Progenitor cell of endocrine pancreas (in vitro differentiated cells): ENCODE measurements around the gene CRYZ. TPM values are rescaled to one million over a fixed set of nuclear protein-coding genes. Genes with fewer than 3 reads are reported as not detected.

Experiments used
- DNase-seq: peaks from one replicate; pipeline ENCODE4 v3.0.0; 2021; ENCODE audit warnings: low spot score; ENCODE audit not compliant: unreplicated experiment
- H3K27ac Mint-ChIP-seq: 2 replicates; pipeline ENCODE4 v1.8.0; 2021; ENCODE audit warnings: mild to moderate bottlenecking, moderate library complexity, mixed read lengths
- H3K27me3 Mint-ChIP-seq: 2 replicates; pipeline ENCODE4 v1.8.0; 2021; ENCODE audit warnings: mixed read lengths
- H3K36me3 Mint-ChIP-seq: 2 replicates; pipeline ENCODE4 v1.8.0; 2022; ENCODE audit warnings: mixed read lengths; ENCODE audit not compliant: insufficient read depth
- H3K4me1 Mint-ChIP-seq: 2 replicates; pipeline ENCODE4 v1.8.0; 2021; ENCODE audit warnings: low read depth, mixed read lengths
- H3K4me3 Mint-ChIP-seq: 2 replicates; pipeline ENCODE4 v1.8.0; 2021; ENCODE audit warnings: low read depth, mild to moderate bottlenecking, moderate library complexity, mixed read lengths
- H3K9me3 Mint-ChIP-seq: 2 replicates; pipeline ENCODE4 v1.8.0; 2021; ENCODE audit warnings: low read depth, mixed read lengths
- CTCF ChIP-seq: fragments of 200-600 bp; sonication (generic); IDR thresholded peaks from one replicate; pipeline ENCODE4 v1.5.0; 2021; ENCODE audit warnings: antibody characterized with exemption, mild to moderate bottlenecking; ENCODE audit not compliant: unreplicated experiment
- total RNA-seq: library from RNA; stranded (reverse); gene quantifications from 2 replicates; pipeline ENCODE4 v1.2.1, GENCODE V29; 2021

Gene CRYZ
- total RNA-seq, 1 donor from 2014 or later: 32.5 TPM

- peaks cover 4% of the 10 kb centered on the region for H3K4me1 Mint-ChIP-seq
- peaks cover 3% of the 10 kb centered on the region for H3K36me3 Mint-ChIP-seq
- H3K9me3 Mint-ChIP-seq: no peaks in the 10 kb centered on the region
- no peak overlapping the region for H3K27ac Mint-ChIP-seq
- TF ChIP-seq CTCF: no peak
- H3K27me3 Mint-ChIP-seq: no peaks in the 10 kb centered on the region
- no peak for DNase-seq
- no peak overlapping the region for H3K4me3 Mint-ChIP-seq
These were observed 17.7 kb downstream of the CRYZ start for GRCh38 chr1:74715236-74715502.

GRCh38 chr1:74714429-74715235 lies 18.2 kb downstream of the CRYZ start:
- H3K4me3 Mint-ChIP-seq: no peak overlapping the region
- no peak for TF ChIP-seq CTCF
- no peaks in the 10 kb centered on the region for H3K9me3 Mint-ChIP-seq
- H3K27ac Mint-ChIP-seq: peak overlapping the region; percentile 50
- no peak for DNase-seq
- H3K36me3 Mint-ChIP-seq: peaks cover 3% of the 10 kb centered on the region
- H3K27me3 Mint-ChIP-seq: no peaks in the 10 kb centered on the region
- peaks cover 4% of the 10 kb centered on the region for H3K4me1 Mint-ChIP-seq

GRCh38 chr1:74713849-74714248 lies 19.0 kb downstream of the CRYZ start:
- no peak overlapping the region for H3K4me3 Mint-ChIP-seq
- no peak overlapping the region for H3K27ac Mint-ChIP-seq
- no peaks in the 10 kb centered on the region for H3K9me3 Mint-ChIP-seq
- TF ChIP-seq CTCF: no peak
- H3K4me1 Mint-ChIP-seq: peaks cover 4% of the 10 kb centered on the region
- H3K27me3 Mint-ChIP-seq: no peaks in the 10 kb centered on the region
- DNase-seq: no peak
- H3K36me3 Mint-ChIP-seq: peaks cover 3% of the 10 kb centered on the region

GRCh38 chr1:74712881-74713280 lies 20.0 kb downstream of the CRYZ start:
- H3K36me3 Mint-ChIP-seq: peaks cover 3% of the 10 kb centered on the region
- H3K4me1 Mint-ChIP-seq: peaks cover 4% of the 10 kb centered on the region
- H3K27me3 Mint-ChIP-seq: no peaks in the 10 kb centered on the region
- H3K9me3 Mint-ChIP-seq: no peaks in the 10 kb centered on the region
- no peak for TF ChIP-seq CTCF
- DNase-seq: no peak
- peak overlapping the region; percentile 5 for H3K27ac Mint-ChIP-seq
- H3K4me3 Mint-ChIP-seq: no peak overlapping the region

GRCh38 chr1:74703386-74704182 lies 29.3 kb downstream of the CRYZ start:
- no peaks in the 10 kb centered on the region for H3K9me3 Mint-ChIP-seq
- H3K4me3 Mint-ChIP-seq: no peak overlapping the region
- H3K27ac Mint-ChIP-seq: no peak overlapping the region
- no peaks in the 10 kb centered on the region for H3K27me3 Mint-ChIP-seq
- no peak for TF ChIP-seq CTCF
- H3K36me3 Mint-ChIP-seq: peaks cover 7% of the 10 kb centered on the region
- no peak for DNase-seq
- no peaks in the 10 kb centered on the region for H3K4me1 Mint-ChIP-seq
